ENCODE results near the gene IGFBPL1.
"Not testable (repeated sequence)": the region's sequence is repeated elsewhere in the genome, so short reads cannot be mapped to it uniquely, and the experiment has no call there.

IGFBPL1 gene

DNA sequence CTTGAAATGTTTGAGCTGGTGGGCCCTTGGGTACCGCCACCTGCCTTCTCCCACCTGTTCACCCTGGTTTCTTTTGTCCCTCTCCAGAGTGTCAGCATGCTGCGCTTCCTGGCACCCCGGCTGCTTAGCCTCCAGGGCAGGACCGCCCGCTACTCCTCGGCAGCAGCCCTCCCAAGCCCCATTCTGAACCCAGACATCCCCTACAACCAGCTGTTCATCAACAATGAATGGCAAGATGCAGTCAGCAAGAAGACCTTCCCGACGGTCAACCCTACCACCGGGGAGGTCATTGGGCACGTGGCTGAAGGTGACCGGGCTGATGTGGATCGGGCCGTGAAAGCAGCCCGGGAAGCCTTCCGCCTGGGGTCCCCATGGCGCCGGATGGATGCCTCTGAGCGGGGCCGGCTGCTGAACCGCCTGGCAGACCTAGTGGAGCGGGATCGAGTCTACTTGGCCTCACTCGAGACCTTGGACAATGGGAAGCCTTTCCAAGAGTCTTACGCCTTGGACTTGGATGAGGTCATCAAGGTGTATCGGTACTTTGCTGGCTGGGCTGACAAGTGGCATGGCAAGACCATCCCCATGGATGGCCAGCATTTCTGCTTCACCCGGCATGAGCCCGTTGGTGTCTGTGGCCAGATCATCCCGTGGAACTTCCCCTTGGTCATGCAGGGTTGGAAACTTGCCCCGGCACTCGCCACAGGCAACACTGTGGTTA lies 28.4 kb downstream of the IGFBPL1 start:
- no peak for DNase-seq

DNA sequence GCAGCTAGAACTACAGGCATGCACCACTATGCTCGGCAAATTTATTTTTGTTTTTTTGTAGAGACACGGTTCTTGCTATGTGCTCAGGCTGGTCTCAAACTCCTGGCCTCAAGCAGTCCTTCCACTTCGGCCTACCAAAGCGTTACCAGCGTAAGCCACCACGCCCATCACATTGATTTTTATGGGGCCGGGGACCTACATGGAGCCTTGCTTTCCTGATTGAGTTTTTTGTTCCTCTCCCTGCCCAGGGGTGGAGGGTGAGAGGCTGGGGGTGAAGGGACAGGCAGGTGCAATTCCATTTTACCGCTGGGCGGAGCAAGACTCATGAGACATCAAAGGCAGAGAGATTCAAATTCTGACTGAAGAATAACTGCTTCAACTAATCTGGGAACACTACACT lies 29.8 kb downstream of the IGFBPL1 start:
- DNase-seq: no peak

DNA sequence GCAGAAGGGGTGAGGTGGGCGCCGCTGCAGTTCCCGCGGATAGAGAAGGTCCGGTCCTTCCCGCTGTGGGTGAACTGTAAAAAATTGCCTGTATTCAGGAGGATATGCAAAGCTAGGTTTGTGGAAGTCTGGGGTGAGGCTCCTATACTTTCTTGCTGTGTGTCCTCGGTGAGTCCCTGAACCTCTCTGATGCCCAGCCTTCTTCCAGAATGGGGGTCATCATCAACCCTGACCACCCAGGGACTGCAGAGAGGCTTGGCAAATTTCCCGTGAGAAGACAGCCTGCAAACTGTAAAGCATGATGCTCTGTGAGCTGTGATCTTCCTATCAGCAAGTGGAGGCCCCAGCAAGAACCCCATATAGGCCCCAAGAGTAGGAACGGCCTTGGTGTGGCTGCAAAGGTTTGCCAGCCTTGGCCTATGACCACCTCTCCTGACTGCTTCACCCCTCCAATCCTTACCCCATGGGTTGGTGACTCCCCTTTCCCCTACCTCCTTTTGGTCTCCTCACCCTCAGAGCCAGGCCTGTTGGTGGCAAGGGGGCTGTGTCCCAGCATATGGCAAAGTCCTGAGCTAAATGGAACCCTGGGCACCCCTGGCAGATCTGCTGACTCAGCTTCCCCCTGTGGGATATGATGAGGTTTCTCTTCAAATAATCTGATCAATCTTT lies 31.0 kb downstream of the IGFBPL1 start:
- DNase-seq: no peak

DNA sequence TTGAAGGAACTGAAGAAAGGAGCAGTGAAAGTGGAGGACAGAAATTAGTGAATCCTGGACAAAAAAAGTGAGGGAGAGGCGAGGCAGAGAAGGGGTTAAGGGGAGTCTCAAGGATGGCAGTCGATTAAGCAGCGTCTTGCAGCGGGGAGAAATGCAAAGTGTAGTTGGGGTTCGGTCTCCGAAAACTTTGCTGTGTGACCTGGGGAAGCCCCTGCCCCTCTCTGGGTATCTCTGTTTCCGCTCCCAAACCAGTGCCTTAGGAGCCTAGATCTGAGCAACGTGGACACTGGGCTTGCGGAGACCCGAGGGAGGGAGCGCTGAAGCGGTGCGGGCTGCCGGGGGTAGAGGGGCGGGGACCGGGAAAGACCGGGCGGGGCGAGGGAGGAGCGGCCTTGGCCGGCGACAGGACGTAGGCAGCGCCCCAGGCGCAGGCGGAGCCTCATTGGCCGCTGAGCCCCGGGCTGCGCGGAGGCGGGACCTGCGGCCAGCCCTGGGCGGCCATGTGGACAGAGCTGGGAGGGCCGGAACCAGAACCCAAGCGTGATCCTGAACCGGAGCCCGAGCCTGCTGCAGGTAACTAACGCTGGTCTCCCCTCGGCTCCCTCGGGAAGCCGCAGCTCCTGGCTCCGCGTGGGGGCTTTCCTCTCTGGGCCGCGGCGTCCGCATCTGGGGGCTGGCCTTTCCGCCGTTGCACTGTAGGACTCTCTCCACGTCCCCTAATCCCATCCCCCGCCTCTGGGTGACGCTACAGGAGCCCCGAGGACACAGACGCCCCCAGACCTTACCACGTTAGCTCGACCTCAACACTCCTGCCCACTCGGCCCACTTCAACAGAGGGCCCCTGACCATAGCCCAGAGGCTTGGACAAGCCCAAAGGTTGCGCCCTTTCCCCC lies 31.8 kb downstream of the IGFBPL1 start, which contains the start of gene ALDH1B1:
Gene ALDH1B1 (plus strand): TSS at position 468 of the 893 bp plus-strand sequence. CDS start 3,047 bp downstream, outside the sequence.
- DNase-seq: peak; percentile 89

DNA sequence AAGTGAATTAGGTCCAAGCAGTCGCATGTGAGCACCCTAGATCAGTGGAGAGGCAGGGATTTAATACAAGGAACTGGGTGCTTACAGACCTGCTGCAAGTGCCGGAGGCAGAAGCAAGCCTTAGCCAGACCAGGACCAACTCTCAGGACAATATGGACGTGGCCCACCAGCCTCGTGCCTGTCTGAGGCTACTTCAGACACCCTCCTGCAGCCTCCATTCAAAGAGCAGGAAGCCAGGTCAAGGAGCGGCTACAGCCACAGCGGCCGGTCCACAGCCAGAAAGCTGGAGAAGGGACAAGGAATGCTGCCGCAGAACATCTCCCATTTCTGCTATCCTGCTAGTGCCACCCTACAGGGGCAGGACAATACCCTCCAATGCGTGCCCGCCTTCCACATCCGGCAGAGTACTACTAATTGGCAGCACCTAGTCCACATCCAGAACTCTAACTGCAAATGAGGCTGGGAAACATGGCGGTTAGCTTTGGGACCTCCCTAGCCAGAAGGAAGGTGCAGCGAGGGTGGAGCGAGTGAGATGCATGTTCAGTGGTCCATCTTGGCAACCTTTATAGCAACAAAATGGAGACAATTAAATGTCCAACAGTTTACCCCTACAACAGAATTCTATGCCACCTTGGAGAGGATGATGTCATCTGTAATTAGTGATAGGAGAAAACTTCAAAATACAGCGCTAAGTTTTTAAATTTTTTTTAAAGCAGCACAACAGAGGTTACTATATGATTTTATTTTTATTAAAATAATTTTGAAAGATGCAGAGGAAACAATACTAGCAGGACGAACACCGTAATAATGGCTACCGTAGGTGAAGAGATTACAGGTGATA lies 32.8 kb downstream of the IGFBPL1 start:
- no peak for DNase-seq

DNA sequence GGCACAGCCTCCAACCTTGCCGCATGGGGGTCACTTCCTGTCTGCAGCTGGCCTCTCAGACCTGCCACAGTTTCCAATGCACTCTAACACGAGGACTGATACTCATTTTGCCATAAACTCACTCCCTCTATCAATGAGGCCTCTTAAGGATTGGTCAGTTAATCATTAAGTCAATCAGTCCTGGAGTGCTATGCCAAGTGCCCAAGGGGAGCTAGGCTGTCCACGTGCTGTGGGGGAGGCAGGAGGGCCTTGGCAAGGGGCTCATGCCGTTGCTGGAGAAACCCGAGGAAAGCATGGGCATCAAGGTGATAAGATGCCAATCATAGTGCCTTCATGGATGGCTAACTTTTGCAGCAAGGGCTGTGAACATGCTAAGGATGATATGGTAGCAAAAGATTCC lies 33.4 kb downstream of the IGFBPL1 start:
- no peak for DNase-seq

DNA sequence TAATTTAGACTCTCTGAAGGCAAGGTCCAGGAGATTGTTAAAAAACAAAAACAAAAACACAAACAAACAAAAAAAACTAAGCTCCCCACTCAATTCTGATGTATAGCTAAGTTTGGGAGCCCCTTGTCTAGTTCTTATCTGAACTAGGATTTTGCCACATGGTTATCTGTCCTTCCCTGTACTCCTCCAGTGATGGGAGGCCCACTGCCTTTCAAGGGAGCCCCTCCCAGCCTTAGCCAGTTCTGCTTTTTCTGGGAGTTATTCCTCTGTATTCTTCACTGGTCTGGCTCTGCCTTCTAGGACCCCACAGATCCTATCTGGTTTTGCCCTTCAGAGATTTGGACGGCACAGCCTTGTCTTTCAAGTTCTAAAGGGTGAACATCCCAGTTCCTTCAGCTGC lies 33.8 kb downstream of the IGFBPL1 start:
- no peak for DNase-seq

DNA sequence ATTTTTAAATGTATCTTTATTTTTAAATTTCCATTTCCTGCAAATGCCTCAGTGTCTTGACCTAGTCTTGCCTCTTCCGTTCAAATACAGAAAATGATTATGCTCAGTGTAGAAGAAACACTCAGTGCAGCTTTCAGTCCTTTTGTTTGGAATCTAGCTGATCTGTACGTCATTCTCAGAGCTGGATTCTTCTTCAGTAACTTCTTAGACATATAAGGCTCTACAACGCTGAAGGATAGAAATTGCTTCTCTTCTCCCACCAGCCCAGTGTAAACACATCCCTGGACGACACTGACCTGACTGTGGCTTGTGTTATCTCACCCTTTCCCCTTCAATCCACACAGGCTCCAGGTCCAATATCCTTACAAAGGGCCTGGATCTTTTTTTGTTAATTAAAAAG lies 34.9 kb downstream of the IGFBPL1 start:
- no peak for DNase-seq

DNA sequence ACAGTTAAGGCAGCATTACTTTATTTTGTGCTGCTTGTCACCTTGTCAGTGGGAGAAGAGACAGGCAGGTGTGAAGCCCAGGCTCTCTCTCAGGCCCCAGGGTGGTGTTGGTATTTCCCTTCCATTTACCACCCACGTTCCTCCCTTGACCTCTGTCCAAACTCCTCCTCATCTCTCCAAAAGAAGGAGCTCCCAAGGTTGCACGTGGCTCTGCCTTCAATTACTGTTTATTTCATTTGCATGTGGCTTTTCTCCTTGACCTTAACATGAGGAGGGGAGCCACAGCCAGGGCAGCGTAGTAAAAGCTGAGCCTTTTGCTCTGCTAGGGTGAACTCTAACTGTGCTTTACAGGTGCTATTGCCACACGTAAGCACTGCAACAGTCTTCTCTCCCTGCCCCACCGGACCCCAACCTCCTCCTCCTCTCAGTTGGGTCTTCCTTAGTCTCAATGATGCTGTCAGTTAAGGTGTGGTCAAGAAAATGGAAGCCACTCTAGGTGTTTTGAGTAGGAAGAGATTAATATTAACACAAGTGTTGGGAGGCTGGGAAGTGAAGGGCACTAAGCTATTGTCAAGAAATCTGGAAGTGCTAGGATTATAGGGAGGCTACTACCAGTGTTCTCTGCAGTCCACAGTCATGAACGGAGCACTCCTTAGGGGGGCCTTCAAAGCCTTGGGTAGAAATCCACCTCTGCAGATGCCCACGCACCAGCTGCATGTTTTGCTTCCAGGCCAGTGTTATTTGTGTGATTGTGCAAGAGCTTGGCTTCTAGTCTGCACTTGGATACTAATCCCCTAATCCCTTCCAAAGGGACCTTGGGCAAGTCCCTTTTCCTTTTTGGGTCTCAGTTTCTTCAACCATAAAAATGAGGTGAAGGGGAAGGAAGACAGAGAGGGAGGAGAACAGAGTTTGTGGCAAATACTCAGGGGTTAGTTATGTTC lies 35.7 kb downstream of the IGFBPL1 start:
- DNase-seq: no peak

DNA sequence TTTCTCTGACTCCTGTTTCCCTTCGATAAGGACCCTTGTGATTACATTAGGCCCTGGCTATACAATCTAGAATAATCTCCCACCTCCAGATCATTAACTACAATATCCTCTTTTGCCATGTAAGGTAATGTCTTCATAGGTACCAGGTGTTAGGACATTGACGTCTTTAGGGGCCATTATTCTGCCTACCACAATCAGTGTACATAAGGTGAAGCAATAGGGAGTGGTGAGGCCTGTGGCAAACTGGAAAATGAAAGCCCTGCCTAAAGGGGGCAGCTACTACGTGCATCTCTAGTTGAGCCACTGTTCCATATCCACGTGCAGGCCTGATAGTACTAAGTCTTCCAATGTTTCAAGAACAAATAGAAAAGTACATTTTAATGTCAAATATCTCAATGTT lies 36.5 kb downstream of the IGFBPL1 start:
- DNase-seq: no peak

DNA sequence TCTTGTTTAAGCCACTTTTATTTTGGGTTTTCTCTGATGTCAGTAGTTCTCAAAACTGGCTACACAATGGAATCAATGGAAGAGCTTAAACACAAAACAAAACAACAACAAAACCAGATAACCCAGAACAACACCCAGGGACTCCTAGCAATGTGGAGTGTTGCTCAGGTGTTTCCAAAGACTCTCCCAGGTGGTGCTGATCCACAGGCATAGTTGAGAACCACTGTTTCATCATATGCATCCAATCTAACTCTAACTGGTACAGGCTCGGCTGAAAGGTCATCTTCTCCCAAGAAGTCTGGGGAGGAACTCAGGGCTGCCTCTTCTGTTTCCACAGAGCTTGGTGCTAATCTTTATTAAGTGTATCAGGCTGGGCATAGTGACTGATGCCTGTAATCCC lies 37.2 kb downstream of the IGFBPL1 start:
- no peak for DNase-seq

DNA sequence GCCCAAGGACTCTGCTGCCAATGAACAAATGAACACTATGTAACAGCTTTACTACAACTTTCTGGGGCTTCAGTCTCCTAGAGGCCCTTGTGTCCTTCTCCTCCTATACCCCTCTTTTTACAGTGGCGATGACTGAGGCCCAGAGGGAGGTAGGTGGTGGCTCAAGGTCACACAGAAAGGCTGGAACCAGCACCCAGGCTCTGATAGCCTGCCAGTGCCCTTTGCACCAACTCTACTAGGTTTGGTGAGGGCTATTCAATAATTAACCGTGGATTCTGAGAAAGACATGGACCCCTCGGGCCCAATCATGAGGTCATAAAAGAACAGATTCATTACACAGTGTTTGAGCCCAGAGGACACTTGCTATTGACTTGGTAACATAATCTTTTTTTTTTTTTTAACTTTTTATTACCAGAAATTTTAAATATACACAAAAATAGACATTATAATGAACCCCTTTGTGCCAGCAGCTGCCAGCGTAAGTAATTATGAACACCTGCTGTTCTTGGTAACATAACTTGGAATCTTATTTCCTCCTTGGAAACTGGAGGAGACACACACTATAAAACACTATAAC lies 37.8 kb downstream of the IGFBPL1 start:
- DNase-seq: no peak

DNA sequence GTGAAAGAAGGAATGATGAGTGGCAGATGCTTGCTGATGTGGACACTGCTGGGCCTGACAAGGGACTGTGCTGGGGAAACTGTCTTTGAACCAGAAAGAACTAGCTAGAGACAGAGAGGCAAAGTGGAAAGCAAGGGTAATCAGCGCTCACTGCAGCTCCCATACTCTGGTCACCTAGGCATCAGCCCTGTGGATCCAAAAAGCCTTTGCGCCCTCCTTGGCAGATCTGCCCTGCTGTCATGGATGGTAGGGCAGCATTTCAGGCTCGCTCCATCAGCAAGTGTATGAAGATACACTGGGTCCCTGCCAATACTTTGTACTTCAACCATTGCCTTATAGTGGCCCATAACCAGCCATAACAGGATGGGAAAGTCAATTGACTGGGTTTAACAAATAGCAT lies 38.4 kb downstream of the IGFBPL1 start:
- no peak for DNase-seq

DNA sequence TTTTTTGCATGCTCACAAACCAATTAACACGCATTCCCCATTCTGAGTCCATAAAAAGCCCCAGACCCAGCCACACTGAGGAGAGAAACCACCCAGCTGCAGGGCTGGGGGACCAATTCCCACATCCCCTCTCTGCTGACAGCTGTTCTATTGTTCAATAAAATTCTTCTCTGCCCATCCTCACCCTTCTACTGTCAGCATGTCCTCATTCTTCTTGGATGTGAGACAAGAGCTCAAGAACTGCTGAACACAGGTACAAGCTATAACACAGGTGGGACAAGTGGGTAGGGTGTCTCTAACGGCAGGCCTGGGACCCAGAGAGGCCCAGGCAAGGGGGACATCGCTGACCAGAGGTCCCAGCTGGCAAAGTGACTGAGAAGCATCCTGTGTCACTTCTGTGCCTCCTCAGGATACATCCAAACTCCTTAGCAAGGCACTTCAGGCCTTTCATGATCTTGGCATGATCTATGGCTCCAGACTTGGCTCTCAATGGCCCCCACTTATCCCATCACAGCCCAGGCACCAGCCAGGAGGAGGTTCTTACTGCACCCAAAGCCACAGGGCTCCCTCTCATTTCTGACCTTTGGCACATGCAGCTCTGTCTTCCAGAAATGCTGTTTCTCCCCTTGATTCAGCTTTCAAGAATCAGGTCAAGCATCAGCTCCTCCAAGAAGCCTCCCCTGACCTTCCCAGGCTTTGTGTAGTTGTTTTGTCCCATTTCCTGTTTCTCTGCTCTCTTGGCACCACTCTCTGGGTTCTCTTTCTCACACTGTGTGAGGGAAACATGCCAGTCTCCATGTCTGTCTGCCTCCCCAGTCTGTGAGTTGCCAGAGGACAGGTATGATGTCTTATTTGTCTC lies 39.0 kb downstream of the IGFBPL1 start:
- no peak for DNase-seq

DNA sequence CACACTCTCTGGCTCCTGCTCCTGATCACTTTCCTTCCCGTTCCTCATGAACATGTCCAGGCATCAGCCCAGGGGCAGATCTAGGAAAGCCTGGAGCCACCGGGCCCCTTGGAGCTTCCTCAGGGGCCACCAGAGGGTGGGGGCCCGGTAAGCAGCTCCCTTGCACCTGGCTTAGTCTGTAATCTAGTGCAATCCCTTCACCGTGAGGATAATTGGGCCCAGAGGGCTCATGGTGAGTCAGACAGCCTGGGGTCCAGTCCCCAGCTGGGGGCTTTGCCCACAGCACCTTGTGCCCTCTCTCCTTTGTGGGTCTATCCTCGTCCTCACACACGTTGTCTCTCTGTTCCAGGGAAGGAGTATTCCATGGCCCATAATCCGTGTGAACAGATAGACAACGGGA lies 42.1 kb downstream of the IGFBPL1 start:
- no peak for DNase-seq

DNA sequence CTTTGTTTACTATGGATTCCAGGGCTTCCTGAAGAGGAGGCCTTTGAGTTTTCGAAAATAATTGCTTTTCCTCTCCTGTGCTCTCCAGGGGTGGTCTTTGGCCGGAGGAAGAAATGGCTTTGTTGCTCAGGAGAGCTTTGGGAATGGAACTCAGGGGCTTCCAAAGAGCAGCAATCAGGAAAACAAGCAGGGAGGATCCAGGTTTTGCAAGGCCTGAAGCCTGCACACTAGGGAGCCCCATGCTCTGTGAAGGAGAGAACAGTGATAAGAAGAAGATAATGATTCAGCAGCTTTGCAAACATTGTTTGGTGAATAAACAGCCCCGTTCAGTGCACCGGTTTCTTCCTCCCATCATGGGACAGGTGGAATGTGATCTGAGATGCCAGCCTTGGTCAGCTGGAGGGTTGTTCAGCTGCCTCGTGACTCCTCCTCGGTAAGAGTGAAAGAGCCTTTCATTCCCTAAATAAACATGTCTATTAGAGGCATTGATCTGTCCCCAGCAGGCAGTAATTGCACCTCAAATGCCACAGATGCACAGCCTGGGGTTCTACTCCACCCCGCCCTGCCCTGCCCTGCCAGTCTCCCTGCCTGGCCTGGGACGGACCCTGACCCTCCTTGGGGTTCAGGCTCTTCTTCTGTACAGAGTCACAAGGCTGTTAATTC lies 43.3 kb downstream of the IGFBPL1 start:
- DNase-seq: no peak

DNA sequence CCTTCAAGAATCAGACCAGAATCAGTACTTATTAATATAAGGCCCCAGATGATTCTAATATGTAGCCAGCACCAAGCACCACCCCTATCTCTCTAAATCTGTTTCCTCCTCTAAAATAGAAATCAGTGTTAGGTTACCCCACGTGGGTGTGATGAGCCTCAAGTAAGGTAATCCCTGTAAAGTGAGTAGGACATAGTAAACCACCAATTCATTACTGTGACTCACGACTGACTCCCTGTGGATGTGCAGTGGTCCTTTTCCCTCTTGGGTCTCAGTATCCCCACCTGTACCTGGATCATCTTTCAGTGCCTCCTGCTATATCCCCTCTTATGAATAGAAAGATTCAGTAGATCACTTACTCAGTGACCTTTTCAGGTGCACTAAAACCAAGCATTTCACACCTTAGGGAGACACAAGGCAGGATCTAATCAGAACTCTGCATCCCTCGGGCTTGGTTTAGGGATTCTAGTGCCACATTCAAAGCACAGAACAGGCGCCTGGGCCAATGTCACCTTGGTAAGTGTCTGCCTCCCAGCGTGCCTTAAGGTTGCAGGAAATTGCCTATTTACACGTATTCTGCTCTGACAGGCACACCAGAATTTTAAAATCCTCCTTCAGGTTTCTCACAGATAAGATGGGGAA lies 43.9 kb downstream of the IGFBPL1 start:
- DNase-seq: no peak

DNA sequence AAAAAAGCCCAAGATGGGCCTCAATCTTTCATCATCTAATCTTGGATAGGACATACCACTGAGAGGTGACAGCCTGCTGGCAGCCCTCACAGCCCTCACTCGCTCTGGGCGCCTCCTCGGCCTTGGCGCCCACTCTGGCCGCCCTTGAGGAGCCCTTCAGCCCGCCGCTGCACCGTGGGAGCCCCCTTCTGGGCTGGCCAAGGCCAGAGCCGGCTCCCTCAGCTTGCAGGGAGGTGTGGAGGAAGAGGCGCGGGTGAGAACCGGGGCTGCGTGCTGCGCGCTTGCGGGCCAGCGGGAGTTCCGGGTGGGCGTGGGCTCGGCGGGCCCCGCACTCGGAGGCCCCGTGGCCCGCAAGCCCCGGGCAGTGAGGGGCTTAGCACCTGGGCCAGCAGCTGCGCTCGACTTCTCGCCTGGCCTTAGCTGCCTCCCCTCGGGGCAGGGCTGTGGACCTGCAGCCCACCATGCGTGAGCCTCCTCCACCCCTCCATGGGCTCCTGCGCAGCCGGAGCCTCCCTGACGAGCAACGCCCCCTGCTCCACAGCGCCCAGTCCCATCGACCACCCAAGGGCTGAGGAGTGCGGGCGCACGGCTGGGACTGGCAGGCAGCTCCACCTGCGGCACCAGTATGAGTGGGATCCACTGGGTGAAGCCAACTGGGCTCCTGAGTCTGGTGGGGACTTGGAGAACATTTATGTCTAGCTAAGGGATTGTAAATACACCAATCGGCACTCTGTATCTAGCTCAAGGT lies 46.7 kb downstream of the IGFBPL1 start:
- not testable (repeated sequence) for DNase-seq

All from inflammatory macrophage treated with lipopolysaccharide for 4 hours (primary cell).